GM21381 (cell line): ENCODE measurements around the gene PHF3.

Source experiments
- ATAC-seq: cut with Tn5 transposase; IDR thresholded peaks from one replicate; pipeline ENCODE4 v1.9.1; 2021; ENCODE audit warnings: mild to moderate bottlenecking, moderate library complexity; ENCODE audit not compliant: unreplicated experiment

PHF3 gene, protein sequence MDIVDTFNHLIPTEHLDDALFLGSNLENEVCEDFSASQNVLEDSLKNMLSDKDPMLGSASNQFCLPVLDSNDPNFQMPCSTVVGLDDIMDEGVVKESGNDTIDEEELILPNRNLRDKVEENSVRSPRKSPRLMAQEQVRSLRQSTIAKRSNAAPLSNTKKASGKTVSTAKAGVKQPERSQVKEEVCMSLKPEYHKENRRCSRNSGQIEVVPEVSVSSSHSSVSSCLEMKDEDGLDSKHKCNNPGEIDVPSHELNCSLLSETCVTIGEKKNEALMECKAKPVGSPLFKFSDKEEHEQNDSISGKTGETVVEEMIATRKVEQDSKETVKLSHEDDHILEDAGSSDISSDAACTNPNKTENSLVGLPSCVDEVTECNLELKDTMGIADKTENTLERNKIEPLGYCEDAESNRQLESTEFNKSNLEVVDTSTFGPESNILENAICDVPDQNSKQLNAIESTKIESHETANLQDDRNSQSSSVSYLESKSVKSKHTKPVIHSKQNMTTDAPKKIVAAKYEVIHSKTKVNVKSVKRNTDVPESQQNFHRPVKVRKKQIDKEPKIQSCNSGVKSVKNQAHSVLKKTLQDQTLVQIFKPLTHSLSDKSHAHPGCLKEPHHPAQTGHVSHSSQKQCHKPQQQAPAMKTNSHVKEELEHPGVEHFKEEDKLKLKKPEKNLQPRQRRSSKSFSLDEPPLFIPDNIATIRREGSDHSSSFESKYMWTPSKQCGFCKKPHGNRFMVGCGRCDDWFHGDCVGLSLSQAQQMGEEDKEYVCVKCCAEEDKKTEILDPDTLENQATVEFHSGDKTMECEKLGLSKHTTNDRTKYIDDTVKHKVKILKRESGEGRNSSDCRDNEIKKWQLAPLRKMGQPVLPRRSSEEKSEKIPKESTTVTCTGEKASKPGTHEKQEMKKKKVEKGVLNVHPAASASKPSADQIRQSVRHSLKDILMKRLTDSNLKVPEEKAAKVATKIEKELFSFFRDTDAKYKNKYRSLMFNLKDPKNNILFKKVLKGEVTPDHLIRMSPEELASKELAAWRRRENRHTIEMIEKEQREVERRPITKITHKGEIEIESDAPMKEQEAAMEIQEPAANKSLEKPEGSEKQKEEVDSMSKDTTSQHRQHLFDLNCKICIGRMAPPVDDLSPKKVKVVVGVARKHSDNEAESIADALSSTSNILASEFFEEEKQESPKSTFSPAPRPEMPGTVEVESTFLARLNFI (N-terminal part only)

DNA sequence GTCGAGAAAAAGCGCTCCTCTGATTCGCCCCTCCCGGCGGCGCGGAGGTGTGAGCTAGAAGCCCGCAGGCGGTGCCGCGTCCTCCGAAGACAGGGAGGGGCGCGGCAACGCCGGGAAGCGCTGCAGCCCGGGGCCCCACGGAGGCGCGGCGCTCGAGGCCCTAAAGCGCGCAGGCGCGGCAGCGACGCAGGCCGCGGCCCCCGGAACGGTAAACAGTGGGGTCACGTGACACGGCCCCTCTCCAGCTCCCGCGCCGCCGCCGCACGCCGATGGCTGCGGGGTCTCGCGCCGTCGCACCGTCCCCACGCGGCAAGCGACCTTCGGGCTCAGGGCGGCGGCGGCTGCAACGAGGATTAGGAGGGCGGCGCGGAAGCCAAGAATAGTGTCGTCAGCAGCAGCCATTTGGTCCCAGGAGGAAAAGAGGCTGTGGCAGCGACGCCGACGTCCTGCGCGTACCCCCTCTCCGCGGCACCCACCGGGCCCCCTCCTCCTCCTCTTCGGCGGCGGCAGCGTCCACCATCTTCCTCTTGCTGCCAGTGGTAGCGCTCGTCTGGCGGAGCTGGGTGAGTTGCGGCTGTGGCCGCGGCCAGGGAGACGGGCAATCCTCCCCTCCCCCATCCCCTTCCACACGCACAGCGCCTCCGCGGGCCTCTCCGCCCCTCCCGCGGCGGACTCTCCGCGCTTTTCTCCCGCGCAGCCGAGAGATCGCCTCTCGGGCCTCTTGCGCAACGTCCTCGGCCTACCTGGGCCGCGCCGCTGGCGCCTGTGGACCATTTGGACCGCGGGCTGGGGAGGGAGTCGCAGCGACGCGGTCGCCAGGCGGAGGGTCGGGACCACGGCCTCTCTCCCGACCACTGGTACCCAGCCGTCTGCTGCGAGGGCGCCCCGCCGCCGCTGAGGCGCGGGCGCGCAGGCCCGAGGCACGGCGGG, at the start of gene PHF3:
TSS of gene PHF3 (plus strand) at position 215 of the 930 bp plus-strand sequence. CDS start 10,750 bp downstream, outside the sequence.
- peak; percentile 89 for ATAC-seq

DNA sequence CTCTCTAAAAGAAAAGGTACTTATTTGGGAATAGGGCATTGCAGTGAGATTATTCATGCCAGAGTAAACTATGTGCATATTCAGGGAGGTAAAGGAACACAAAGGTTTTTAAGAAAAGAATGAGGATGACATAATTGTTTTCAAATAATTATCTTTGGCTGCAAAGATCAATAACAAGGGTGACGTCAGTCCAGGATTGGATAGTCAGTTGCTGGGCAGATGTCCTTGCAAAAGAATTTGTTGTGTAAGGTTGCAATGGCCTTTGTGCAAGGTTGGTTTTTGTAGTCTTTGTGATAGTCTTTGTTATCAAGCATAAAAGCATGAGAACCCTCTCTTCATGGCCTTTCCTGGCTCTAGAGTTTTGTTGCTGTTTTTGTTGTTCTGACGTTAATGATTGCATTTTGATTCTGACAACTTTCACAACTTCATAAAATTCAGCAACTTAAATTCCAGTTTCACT, 45.6 kb upstream of the PHF3 start:
- ATAC-seq, result no peak

DNA sequence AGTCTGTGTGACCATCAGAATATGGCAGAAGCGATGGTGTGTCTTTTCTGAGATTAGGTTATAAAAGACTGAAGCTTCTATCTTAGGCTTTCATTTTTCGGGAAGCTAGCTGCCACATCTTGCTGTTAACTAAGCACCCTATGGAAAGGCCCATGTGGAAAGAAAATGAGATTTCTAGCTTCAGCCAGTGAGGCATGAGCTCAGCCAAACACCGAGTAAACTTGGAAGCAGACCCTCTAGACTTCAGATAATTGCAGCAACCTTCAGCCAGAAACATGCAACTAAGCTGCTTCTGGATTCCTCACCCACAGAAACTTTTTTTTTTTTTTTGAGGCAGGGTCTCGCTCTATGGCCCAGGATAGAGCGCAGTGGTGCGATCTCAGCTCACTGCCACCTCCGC, 42.7 kb upstream of the PHF3 start:
- no peak for ATAC-seq

DNA sequence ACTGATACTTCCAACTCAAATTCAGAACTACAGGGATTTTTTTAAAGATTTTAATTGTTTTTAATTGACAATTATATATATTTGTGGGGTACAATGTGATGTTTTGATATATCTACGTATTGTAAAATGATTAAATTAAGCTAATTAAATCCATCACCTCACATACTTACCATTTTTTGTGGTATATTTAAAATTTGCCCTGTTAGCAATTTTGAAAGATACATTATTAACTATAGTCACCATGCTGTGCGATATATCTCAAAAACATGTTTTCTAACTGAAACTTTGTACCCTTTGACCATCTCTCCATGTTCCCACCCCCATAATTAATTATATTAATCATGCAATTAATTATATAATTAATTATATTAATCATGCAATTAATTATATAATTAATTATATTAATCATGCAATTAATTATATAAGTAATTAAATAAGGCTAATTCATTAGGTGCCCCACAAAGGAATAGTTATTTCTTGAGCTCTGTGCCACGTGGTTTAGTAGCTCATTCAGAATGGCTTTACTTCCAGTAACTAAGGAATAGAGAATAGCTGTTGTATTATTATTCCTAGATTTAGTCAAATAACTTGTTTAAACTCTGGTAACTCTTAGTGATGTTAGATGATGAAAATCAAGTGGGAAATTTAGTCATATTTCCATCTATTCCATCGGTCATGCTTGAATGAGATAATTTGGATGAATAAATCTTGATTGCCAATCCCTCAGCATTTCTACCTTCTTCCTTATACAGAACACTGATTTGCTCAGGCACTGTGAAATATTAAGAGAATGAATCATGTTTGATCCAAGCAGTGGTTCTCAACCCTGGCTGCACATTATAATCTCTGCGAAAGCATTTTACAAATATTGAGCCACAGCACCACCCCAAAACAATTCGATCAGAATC, 38.2 kb upstream of the PHF3 start:
- ATAC-seq, result no peak

DNA sequence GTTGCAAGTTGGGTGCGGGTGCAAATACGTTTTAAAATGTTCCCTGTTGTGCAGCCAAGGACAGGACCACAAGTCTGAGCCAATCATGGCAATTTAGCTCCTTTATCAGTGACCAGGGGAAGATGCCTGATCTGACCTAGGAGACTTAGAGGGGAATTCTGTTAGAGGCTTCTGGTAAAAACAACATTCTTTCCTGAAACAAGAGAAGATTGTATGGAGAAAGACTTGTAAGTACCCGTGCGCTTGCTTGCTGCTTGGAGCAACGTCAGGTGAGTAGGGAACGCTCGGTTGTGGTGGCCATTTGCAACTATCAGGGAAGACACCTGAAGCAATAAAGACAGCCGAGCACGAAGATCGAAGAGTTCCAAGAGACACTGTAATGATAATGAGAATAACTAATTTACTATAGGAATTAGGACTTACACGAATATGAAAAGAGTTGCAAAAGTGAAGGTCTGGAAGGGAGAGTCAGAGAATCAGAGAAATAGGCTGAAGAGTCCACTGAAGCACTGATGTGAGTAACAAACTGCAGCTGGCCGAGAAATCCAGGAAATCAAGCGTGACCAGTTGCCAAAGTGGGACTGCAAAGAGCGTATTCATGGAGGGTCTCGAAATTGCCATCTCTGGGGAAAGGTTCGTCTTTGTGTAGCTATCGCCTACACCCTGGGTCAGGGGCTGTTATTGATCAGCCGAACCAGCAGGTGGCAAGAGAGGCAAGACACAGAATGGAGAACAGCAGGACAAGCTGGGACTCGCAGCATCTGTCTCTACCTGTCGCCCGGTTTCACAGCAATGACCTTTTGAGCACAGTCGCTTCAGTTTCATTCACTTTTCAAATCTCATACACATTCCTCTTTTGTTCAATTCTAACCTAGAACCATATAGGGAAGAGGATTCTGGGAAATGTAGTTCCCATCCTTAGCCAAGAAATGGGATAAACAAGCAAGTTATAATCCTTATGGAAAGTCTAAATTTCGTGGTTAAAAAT, 37.3 kb upstream of the PHF3 start:
- ATAC-seq, result peak; percentile 100

DNA sequence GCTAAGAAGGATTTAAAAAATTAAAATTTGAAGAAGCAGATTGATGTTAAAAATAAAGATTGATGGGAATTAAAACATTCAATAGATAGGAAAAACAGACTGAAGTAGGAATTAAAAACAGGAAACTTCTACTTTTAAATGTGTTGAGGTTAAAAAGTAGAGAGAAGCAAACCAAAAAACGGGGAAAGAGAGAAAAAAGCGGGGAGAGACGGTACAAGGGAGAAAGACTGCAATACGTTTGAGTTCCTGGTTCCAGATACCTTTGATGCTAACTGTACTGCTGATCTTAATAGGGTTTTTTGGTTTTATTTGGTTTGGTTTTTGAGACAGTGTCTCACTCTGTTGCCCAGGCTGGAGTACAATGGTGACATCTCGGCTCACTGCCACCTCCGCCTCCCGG, 36.4 kb upstream of the PHF3 start:
- ATAC-seq, result no peak

DNA sequence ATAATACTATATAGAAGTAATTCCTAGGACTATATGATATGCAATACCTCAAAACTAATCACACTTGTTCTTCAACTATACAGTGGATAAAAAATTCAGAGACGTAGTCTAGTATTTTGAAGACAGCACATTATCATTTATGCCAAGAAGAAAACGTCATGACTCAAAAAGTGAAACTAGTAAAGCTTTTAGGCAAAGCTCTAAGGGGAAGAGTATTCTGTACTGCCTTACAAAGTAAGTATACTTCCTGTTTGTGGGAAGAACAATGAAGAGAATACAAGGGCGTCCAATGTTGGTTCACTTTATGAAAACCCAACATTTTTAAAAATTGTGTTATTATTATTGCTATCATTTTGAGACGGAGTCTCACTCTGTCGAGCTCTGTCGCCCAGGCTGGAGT, 35.5 kb upstream of the PHF3 start:
- ATAC-seq, result no peak

DNA sequence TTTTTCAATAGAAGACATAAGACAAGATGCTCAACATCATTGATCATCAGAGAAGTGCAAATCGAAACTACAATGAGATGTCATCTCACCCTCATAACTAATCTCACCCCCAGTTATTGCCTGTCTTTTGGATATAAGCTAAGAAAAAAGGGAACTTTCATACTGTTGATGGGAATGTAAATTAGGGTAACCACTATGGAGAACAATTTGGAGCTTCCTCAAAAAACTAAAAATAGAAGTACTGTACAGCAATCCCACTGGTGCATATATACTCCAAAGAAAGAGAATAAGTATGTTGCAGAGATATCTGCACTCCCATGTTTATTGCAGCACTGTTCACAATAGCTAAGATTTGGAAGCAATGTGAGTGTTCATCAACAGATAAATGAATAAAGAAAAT, 26.4 kb upstream of the PHF3 start:
- ATAC-seq, result no peak

DNA sequence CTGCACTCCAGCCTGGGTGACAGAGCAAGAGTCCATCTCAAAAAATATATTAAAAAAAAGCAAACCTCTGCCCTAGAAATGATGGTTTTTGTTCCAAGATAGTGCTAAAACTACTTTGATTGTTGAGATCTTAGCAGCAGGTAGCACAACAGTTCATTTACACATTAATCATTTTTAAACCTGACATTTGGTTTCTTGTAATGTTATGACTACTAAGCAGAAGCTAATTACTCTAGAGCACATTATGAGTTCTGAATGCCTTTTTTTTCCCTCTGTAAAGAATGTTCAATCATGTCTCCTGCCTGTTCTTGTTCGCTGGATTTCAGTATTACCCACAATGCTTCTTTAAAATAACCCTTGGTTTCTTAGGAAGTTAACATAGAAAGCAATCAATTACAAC, 24.7 kb upstream of the PHF3 start:
- ATAC-seq, result no peak

DNA sequence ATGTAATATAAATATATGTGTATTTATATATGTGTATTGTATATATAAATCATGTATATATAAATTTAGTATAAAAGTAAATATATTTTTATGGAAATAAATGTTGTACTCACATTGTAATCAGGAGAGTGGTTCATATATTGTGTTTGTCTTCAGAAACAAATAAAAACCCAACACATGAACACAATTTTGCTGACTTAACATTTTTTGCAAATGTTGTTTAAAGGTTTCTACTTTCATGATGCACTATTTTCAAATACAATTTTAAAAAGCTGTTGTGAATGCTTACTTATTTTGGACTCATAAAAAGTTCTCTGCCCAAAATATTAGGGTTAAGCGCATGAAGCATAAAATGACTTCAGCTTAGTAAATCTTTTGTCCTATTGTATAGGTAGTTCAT, 24.0 kb upstream of the PHF3 start:
- no peak for ATAC-seq

DNA sequence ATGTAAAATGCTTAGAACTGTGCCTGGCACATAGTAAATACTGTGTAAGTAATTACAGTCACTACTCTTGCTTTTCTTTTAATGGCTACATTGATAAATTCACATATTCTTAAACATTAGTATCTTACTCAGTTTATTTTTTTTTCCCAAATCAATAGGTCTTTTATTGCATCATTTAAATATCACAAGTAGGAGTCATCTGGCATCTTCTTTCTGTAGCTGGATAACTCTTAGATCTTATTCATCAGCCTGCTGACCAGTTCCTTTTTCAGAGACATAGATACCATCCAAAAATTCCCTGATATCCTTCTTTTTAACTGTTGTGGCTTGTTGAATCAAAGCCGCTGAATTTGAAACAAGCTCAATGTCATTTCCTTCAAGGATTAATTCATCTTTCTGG, 20.0 kb upstream of the PHF3 start:
- no peak for ATAC-seq

DNA sequence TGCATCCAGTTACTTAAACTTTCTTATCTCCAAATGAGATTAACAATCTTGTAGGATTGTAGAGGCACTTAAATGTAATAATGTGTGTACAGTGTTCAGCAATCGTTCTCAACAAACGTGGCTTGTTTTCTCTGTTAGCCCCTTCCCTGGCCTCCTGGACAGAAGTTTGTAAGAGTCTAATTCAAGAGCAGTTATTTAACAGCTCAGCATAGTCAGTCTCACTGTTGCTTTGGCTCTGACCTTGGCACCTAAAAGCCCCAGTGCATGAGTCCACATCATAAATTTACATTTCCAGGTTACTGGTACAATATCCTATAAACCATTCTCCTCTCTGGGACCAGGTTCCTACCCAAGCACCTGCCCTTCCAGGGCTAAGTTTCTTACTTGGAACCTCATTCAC, 11.5 kb upstream of the PHF3 start:
- ATAC-seq, result no peak

DNA sequence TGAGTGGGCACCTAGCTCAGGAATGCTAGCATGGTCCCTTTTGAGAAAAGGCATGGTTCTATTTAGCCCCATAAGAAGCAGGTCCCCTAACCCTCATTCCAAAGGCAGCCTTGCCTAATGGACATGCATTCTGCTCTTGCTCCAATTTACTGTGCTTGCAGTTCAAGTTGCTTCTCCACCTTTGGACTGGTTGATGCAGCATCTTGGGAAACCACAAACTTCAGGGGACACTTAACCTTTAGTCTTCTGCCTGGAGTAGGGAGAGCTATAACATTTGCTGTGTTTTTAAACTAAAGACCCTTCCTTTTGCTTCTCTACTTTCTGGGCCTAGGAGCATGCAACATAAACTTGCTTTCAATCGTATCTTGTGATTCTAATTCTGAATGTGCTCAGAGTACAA, 5.1 kb upstream of the PHF3 start:
- no peak for ATAC-seq

DNA sequence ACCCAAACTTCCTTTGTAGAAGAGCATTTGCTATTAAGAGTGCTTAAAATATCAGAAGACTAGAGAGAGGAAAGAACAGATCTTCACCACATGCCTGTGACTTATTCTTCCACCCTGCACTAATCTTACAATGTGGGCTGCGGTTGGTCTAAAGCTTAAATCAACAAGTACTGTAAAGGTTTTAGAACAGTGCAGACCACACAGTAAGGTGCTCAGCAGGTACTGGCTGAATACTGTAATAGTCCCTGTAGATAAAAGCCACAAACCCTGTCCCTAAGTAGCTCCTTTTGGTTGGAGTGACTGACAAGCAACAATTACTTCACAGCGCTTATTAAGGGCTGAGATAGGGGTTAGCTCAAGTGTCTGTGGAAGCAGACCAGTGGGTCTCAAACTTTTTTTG, 972 bp upstream of the PHF3 start:
- no peak for ATAC-seq

DNA sequence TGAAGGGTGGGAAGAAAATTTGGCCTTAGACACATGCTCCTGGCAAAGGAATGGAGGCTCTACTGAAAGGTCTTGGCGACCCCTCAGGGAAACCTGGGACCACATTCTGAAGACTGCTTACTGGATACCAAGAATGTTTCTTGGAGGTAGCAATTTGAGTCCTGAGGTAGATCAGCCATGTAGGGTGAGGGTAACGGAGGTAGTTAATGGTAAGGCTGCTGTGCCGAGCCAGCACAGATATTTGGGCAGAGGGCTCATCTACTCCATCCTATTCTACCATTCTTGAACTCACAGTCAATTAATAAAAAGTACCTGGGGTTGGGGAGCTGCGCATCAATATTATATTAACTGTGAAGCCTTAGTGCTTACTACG, 401 bp upstream of the PHF3 start:
- ATAC-seq, result peak; percentile 19

DNA sequence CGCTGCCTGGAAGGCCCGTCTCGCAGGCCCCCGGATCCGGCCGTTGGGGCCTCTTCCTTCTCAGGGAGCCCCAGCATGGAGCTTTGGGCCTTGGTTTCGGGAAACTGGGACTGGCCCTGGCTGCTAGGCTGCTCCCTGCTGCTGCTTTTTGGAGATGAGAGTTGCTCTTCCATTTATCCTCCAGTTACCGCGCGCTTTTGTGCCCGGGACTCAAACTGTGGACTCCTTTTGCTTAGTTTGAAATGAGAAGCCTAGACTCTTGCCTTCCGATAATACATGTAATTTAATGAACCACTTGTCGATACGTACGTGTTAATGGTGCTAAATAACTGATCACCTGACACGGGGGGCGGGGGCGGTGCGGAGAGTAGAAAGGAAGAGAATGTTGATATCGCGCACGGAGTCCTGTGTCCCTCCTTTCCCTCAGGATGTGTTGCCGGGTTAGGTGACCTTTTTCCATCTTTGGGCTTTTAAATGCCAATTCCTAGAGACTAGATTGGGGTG, 968 bp downstream of the PHF3 start:
- ATAC-seq, result peak; percentile 3

DNA sequence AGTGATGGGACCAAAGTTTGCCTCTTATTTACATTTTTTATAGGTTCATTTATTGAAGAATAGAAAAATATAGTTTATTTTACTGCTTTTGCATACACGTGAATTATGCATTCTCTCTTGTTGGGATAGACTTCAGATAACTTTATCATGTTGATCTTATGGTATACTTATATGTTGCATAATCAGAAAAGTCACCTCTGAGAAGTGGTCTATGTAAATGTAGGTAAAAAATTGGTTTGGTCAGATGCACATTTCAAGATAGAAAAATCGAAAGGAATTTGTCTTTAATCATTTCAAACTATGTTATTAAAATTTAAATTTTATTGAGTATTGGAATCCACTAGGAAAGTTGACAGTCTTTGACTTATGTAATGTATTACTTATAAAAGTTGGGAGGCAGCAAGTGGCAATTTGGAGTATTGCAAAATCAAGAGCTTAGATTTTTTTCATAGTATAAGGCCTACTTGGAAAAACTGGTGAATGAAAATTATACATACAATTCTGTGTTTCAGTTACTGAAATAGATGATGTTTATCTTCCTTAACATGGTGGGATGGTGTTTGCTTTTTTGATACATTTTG, 2.4 kb downstream of the PHF3 start:
- no peak for ATAC-seq
